Thymus (tissue), 11 donors: ENCODE results near the gene ZNF451. TPM values are rescaled to one million over a fixed set of nuclear protein-coding genes. Genes with fewer than 3 reads are reported as not detected.

ENCODE experiments used
- DNase-seq, 9 donors: peaks; one replicate each; pipeline ENCODE4 v3.0.0-alpha.2; 2013; ENCODE audit warnings: low spot score in 9 of 9, low read depth in 6 of 9, missing footprints in 1 of 9
- H3K27ac ChIP-seq, 2 donors: one replicate each; pipeline ENCODE4 v1.5.1; 2013; ENCODE audit warnings: control low read depth in 1 of 2, low read depth in 1 of 2, low read length in 1 of 2, mild to moderate bottlenecking in 1 of 2, moderate library complexity in 1 of 2
- H3K27me3 ChIP-seq, 2 donors: one replicate each; pipeline ENCODE4 v1.5.1; 2013; ENCODE audit warnings: low read length in 1 of 2; ENCODE audit not compliant: control insufficient read depth in 2 of 2, insufficient read depth in 1 of 2
- H3K36me3 ChIP-seq, 2 donors: one replicate each; pipeline ENCODE4 v1.5.1; 2013; ENCODE audit warnings: low read length in 1 of 2, mild to moderate bottlenecking in 1 of 2, moderate library complexity in 1 of 2; ENCODE audit not compliant: control insufficient read depth in 2 of 2, insufficient read depth in 2 of 2
- H3K4me1 ChIP-seq, 2 donors: one replicate each; pipeline ENCODE4 v1.5.1; 2013; ENCODE audit warnings: low read length in 2 of 2; ENCODE audit not compliant: control insufficient read depth in 2 of 2, insufficient read depth in 2 of 2
- H3K4me3 ChIP-seq, 2 donors: one replicate each; pipeline ENCODE4 v1.5.1; 2013; ENCODE audit warnings: low read length in 2 of 2, control low read depth in 1 of 2, mild to moderate bottlenecking in 1 of 2
- H3K9me3 ChIP-seq, 2 donors: one replicate each; pipeline ENCODE4 v1.5.1; 2013; ENCODE audit warnings: low read length in 1 of 2, mild to moderate bottlenecking in 1 of 2; ENCODE audit not compliant: control insufficient read depth in 2 of 2, insufficient read depth in 1 of 2
- WGBS: extraction: QIAGEN DNeasy Blood & Tissue Kit; methylation state at CpG from one replicate; pipeline ENCODE4 v1.1.7; 2013; 5-methylcytosine and 5-hydroxymethylcytosine counted together
- polyA plus RNA-seq: library from polyadenylated mRNA; stranded (reverse); fragments of 200-250 nt; gene quantifications from one replicate; pipeline ENCODE4 v1.2.3, GENCODE V29; 2013
- total RNA-seq: library from RNA; stranded (reverse); fragments of 120-200 nt; gene quantifications from one replicate; pipeline ENCODE4 v1.2.4, GENCODE V29; 2013
- donor health status: healthy.

ZNF451 gene
- total and polyA plus RNA-seq, 2 donors: 27.2 to 34.0 TPM

GRCh38 chr6:57217270-57217669 lies 127.3 kb downstream of the ZNF451 start:
- H3K27ac ChIP-seq: no peak overlapping the region
- no peak for DNase-seq
- no peaks in the 10 kb centered on the region for H3K36me3 ChIP-seq
- 98% methylated on average over 11 of the region's 11 CpGs for WGBS
- H3K4me3 ChIP-seq: no peak overlapping the region
- no peaks in the 10 kb centered on the region for H3K9me3 ChIP-seq
- no peaks in the 10 kb centered on the region for H3K27me3 ChIP-seq
- H3K4me1 ChIP-seq: peaks cover 0 to 3% of the 10 kb centered on the region in 2 donors

Other genes starting within 250 kb of the ZNF451 start
- gene BEND6, start 135.1 kb upstream of the ZNF451 start, total RNA-seq: 1.1 TPM
- 0.98 TPM for gene BEND6, start 135.1 kb upstream of the ZNF451 start, polyA plus RNA-seq
- 10.3 TPM for gene KIAA1586, start 43.5 kb upstream of the ZNF451 start, total RNA-seq
- gene KIAA1586, start 43.5 kb upstream of the ZNF451 start, polyA plus RNA-seq: 5.9 TPM
- gene BAG2, start 82.1 kb downstream of the ZNF451 start, total RNA-seq: 2.4 TPM
- gene BAG2, start 82.1 kb downstream of the ZNF451 start, polyA plus RNA-seq: 2.1 TPM
- 7.1 TPM for gene RAB23, start 132.1 kb downstream of the ZNF451 start, total RNA-seq
- 5.8 TPM for gene RAB23, start 132.1 kb downstream of the ZNF451 start, polyA plus RNA-seq
- 34.2 TPM for gene PRIM2, start 227.4 kb downstream of the ZNF451 start, total RNA-seq
- 9.7 TPM for gene PRIM2, start 227.4 kb downstream of the ZNF451 start, polyA plus RNA-seq